DOHH2 (cell line): ENCODE results near the gene SPNS2.

Experiments
- EZH2phosphoT487 ChIP-seq: fragments of 200-600 bp; sonication (generic); IDR thresholded peaks from 2 replicates; pipeline ENCODE4 v1.6.1; 2017; ENCODE audit warnings: borderline replicate concordance, mild to moderate bottlenecking, antibody characterized with exemption, low read length, moderate library complexity, mixed read lengths
- TF ChIP-seq, protein P1 (sequence below): fragments of 200-600 bp; sonication (generic); IDR thresholded peaks from one replicate; pipeline ENCODE4 v1.5.1; 2014; ENCODE audit warnings: antibody characterized with exemption, mild to moderate bottlenecking, low read depth, low read length; ENCODE audit not compliant: poor library complexity, severe bottlenecking

DNA sequence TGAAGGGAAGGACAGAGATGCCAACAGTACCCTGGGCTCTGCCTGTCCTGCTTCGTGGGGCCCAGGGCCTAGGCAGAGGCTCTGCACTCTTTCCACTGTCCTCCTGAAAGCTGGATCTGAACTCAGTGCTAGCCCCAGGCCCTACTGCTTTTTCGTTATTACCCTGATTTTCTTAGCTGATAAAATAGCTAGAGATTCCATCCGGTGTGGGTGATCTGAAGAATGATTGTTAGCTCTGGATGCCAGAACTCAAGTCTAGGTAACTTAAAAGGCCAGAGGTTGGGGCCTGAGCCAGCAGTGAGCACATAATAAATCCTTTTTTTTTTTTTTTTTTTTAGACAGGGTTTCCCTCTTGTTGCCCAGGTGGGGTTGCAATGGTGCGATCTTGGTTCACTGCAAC lies 58.3 kb downstream of the SPNS2 start:
- TF ChIP-seq, protein P1, sequence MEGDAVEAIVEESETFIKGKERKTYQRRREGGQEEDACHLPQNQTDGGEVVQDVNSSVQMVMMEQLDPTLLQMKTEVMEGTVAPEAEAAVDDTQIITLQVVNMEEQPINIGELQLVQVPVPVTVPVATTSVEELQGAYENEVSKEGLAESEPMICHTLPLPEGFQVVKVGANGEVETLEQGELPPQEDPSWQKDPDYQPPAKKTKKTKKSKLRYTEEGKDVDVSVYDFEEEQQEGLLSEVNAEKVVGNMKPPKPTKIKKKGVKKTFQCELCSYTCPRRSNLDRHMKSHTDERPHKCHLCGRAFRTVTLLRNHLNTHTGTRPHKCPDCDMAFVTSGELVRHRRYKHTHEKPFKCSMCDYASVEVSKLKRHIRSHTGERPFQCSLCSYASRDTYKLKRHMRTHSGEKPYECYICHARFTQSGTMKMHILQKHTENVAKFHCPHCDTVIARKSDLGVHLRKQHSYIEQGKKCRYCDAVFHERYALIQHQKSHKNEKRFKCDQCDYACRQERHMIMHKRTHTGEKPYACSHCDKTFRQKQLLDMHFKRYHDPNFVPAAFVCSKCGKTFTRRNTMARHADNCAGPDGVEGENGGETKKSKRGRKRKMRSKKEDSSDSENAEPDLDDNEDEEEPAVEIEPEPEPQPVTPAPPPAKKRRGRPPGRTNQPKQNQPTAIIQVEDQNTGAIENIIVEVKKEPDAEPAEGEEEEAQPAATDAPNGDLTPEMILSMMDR, result no peak
- no peak for TF ChIP-seq EZH2phosphoT487
